ENCODE data around the gene CYTH4. TPM values are rescaled to one million over a fixed set of nuclear protein-coding genes. Genes with fewer than 3 reads are reported as not detected.

CYTH4 gene
- total RNA-seq, 1 experiment from 2014 or later = 0.15 TPM

GRCh38 chr22:37337204-37337943, 55.1 kb downstream of the CYTH4 start:
- POLR2A ChIA-PET = interaction anchor here (0.7 kb wide), 1 partner anchor 283 kb away, joined by 11 read pairs; no protein-coding TSS in a partner anchor
- no peak for TF ChIP-seq ZNF425 (CRISPR knock-in tag; conservative IDR thresholded peaks at IDR 0.05)
- H3K4me1 Mint-ChIP-seq = peaks cover 49% of the 10 kb centered on the region
- H3K9me3 Mint-ChIP-seq = no peaks in the 10 kb centered on the region
- CTCF ChIA-PET = no interaction called here
- H3K4me3 Mint-ChIP-seq = no peak overlapping the region
- H3K27me3 Mint-ChIP-seq (ENCODE audit: low read depth) = peaks cover 37% of the 10 kb centered on the region
- H3K27ac Mint-ChIP-seq = no peak overlapping the region
- H3K36me3 Mint-ChIP-seq = no peaks in the 10 kb centered on the region
- DNase-seq (ENCODE audit: low spot score) (no peak), ATAC-seq (no peak)

GRCh38 chr22:37338539-37339246, 56.4 kb downstream of the CYTH4 start:
- Mint-ChIP-seq H3K4me3 (no peak overlapping the region), H3K4me1 (peaks cover 48% of the 10 kb centered on the region), H3K36me3 (no peaks in the 10 kb centered on the region), H3K27ac (no peak overlapping the region; the same call in 1 of the 2 replicates), H3K9me3 (no peaks in the 10 kb centered on the region), H3K27me3 (ENCODE audit: low read depth) (peaks cover 31% of the 10 kb centered on the region)
- DNase-seq (ENCODE audit: low spot score) (no peak), ATAC-seq (no peak)
- no peak for TF ChIP-seq SMAD4 (CRISPR knock-in tag; IDR thresholded peaks at IDR 0.05)
- no peak for TF ChIP-seq E2F5 (CRISPR knock-in tag; IDR thresholded peaks at IDR 0.05)
- no peak for TF ChIP-seq ZNF121 (CRISPR knock-in tag; IDR thresholded peaks at IDR 0.05)
- no peak for TF ChIP-seq ZNF416 (CRISPR knock-in tag; IDR thresholded peaks at IDR 0.05)
- no peak for TF ChIP-seq KAT7 (CRISPR knock-in tag; IDR thresholded peaks at IDR 0.05; ENCODE audit: borderline replicate concordance)
- no peak for TF ChIP-seq NFATC4 (CRISPR knock-in tag; IDR thresholded peaks at IDR 0.05)
- TF ChIP-seq HMGA2 (CRISPR knock-in tag; IDR thresholded peaks at IDR 0.05) = no peak
- no peak for TF ChIP-seq ZNF281 (CRISPR knock-in tag; IDR thresholded peaks at IDR 0.05)
- TF ChIP-seq ZNF425 (CRISPR knock-in tag; conservative IDR thresholded peaks at IDR 0.05) = no peak
- TF ChIP-seq TCF7 (CRISPR knock-in tag; IDR thresholded peaks at IDR 0.05; ENCODE audit: low read depth) = no peak
- TF ChIP-seq ZSCAN18 (CRISPR knock-in tag; IDR thresholded peaks at IDR 0.05) = no peak
- no peak for TF ChIP-seq OVOL2 (CRISPR knock-in tag; IDR thresholded peaks at IDR 0.05; ENCODE audit: borderline replicate concordance)
- no peak for TF ChIP-seq ZNF263 (CRISPR knock-in tag; IDR thresholded peaks at IDR 0.05; ENCODE audit: low read depth)
- no peak for TF ChIP-seq IRF1 (CRISPR knock-in tag; IDR thresholded peaks at IDR 0.05)
- TF ChIP-seq NR2C2 (CRISPR knock-in tag; IDR thresholded peaks at IDR 0.05) = no peak
- ChIA-PET POLR2A (no interaction called here), CTCF (no interaction called here)
